GM12801 (cell line): ENCODE results near the gene SLCO1A2.

Source experiments
- TF ChIP-seq, protein P1 (sequence below): IDR thresholded peaks from one replicate; pipeline ENCODE4 v1.5.1; 2011; ENCODE audit warnings: control low read depth; ENCODE audit not compliant: insufficient read length; ENCODE audit errors: extremely low read depth

Gene SLCO1A2, protein sequence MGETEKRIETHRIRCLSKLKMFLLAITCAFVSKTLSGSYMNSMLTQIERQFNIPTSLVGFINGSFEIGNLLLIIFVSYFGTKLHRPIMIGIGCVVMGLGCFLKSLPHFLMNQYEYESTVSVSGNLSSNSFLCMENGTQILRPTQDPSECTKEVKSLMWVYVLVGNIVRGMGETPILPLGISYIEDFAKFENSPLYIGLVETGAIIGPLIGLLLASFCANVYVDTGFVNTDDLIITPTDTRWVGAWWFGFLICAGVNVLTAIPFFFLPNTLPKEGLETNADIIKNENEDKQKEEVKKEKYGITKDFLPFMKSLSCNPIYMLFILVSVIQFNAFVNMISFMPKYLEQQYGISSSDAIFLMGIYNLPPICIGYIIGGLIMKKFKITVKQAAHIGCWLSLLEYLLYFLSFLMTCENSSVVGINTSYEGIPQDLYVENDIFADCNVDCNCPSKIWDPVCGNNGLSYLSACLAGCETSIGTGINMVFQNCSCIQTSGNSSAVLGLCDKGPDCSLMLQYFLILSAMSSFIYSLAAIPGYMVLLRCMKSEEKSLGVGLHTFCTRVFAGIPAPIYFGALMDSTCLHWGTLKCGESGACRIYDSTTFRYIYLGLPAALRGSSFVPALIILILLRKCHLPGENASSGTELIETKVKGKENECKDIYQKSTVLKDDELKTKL

DNA sequence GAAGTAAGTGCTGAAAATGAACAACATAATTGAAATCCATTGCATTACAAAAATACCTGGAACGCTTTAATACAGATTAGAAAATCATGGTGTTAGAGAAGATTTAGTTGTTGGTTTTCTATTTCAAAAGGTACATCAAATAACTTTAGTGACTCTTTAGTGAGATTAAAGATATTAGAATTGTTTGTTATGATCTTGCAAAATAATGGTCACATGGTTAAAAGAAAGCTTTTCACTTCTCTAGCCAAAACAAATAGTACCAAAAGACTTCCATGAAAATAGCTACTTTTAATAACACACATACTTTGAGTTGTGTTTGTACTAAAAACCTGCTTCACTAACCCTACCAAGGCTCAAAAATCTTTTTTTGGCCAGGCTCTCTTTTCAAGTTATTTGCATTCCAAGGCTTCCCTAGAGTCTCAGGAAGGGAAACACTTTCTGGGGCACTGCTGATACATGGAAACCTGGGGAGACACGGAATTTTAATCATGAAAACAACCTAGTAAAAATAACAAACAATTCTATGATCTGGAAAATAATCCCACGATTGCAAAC is at the start of gene SLCO1A2:
Gene SLCO1A2 (minus strand): TSS at position 147 of the 555 bp plus-strand sequence. CDS start 270 bp downstream, outside the sequence.
- TF ChIP-seq, protein P1, sequence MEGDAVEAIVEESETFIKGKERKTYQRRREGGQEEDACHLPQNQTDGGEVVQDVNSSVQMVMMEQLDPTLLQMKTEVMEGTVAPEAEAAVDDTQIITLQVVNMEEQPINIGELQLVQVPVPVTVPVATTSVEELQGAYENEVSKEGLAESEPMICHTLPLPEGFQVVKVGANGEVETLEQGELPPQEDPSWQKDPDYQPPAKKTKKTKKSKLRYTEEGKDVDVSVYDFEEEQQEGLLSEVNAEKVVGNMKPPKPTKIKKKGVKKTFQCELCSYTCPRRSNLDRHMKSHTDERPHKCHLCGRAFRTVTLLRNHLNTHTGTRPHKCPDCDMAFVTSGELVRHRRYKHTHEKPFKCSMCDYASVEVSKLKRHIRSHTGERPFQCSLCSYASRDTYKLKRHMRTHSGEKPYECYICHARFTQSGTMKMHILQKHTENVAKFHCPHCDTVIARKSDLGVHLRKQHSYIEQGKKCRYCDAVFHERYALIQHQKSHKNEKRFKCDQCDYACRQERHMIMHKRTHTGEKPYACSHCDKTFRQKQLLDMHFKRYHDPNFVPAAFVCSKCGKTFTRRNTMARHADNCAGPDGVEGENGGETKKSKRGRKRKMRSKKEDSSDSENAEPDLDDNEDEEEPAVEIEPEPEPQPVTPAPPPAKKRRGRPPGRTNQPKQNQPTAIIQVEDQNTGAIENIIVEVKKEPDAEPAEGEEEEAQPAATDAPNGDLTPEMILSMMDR = no peak

DNA sequence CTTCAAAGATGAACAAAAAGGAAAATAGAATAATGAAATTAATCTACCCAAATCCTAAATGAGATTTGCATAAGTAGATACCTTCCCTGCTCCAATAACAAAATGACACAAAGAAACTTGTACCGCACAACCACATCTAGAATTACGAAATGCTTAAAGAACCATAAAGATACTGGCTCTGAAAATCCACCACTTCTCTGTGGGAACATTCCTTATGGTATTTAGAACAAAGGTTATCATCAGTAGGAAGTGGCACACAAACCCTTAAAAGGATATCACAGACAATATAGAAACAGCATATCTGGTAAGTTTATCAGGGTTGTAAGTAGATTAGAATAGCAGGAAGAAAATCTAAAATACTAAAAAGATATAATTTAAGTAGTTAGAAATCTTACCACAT is 49.5 kb upstream of the SLCO1A2 start:
- TF ChIP-seq, protein P1 = no peak

DNA sequence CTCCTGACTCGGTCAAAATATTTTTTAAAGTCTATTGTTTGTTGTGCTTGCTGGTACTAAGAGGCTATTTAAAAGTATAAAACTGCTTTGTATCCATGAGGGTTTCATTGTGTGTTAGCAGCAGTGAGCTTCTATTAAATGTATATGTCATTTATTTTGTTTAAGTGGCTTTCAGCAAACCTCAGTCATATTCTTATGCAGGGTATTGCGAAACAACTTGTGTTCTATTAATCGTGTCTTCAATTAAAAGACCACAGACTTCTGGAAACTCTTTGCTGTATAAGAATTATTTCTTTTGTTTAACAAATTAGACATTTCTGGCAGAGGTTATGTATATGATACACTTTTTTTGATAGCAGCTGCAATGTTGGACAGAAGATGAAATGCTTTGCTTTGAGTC is 44.5 kb upstream of the SLCO1A2 start:
- TF ChIP-seq, protein P1 = no peak

DNA sequence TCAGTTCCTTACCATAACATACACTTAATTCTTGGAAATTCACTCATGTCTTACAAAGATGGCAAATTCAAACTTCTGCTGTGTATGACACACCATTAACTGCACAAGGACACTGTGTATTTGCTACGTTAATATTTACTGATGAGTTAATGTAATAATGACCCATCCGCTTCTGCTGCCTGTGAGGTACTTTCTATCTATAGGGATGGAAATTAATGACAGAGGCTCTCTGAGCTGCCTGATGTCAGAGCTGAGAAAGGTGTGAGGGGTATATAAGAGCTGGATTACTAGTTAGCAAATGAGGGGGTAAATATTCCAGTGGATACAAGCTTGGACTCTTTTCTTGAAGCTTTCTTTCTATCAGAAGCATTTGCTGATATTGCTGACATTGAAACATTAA is 37.9 kb upstream of the SLCO1A2 start, which contains the start of gene IAPP:
Gene IAPP (plus strand): TSS at position 301 of the 400 bp plus-strand sequence. CDS start 450 bp downstream, outside the sequence.
- TF ChIP-seq, protein P1 = no peak

DNA sequence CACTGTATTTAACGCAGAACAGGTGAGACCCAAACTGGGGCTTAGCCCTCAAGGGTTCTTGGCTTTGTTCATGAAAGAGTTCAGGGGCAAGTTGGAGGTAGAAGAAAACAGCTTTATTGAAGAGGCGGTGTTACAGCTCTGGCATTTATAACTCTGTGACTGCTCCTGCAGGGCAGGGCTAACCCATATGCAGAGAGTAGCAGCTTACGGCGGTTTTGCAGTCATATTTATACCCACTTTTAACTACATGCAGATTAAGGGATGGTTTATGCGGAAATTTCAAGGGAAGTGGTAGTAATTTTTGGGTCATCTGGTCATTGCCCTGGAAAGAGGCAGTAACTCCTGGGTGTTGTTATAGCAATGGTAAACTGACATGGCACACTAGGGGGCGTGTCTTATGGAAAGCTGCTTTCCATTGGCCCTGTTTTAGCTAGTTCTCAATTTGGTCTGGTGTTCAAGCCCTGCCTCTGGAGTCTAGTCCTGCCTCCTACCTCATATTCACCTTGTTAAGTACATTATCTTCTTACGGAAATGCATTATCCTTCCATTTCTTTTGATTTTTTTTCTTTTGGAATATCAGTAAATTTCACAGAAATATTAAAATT is 36.2 kb upstream of the SLCO1A2 start:
- TF ChIP-seq, protein P1 = no peak

DNA sequence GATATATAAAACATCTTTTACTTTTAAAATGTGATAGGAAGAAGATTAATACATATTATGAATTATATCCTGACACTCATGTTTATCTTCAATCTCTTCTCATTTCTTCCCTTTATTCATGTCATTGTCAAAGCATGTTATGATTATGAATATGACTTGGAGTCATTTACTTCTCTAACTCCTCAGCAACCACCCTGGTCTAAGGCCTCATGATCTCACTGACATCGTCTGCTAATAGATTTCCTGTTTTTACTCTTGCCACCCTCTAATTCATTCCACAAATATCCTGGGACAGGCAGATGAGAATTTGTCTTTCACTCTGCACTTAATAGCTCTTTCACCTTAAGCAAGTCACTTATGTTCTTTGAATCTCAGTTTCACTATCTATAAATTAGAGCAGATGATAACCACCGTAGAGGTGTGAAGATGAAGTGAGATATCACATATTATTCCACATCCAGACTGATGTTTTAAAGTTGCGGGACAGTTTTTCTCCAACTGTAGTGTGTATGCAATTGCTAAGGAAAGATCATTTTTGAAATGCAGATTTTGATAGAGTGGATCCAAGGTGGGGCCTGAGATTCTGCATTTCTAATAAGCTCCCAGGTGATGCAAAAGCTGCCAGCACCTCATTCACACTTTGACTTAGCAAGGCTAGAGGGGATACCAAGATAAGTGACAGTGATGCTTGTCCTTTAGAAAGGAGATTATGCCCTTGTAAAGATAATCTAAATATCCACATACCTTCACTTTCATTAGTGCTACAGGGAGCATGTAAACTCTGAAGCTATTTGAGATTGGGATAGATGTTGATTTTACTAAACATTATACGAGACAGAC is 34.6 kb upstream of the SLCO1A2 start:
- TF ChIP-seq, protein P1 = no peak
